ENCODE data around the gene IL27RA.

The IL27RA gene

GRCh38 chr19:14085309-14085995 is 53.9 kb downstream of the IL27RA start, which contains the start of gene C19orf67:
C19orf67 (minus strand) TSS chr19:14085783; CDS start chr19:14085627, 156 bp downstream.
- TF ChIP-seq CTCF (IDR thresholded peaks at IDR 0.05; ENCODE audit: insufficient read depth, low read depth, low read length, missing control alignments) = no peak
- no peak for DNase-seq (ENCODE audit: low read depth)
- no peak within 1 kb of the TSS for H3K4me3 ChIP-seq (ENCODE audit: low read depth, low read length)

GRCh38 chr19:14086098-14086497 is 54.5 kb downstream of the IL27RA start:
- no peak for TF ChIP-seq CTCF (IDR thresholded peaks at IDR 0.05; ENCODE audit: insufficient read depth, low read depth, low read length, missing control alignments)
- DNase-seq (ENCODE audit: low read depth) = no peak
- H3K4me3 ChIP-seq (ENCODE audit: low read depth, low read length) = no peak overlapping the region

DNA sequence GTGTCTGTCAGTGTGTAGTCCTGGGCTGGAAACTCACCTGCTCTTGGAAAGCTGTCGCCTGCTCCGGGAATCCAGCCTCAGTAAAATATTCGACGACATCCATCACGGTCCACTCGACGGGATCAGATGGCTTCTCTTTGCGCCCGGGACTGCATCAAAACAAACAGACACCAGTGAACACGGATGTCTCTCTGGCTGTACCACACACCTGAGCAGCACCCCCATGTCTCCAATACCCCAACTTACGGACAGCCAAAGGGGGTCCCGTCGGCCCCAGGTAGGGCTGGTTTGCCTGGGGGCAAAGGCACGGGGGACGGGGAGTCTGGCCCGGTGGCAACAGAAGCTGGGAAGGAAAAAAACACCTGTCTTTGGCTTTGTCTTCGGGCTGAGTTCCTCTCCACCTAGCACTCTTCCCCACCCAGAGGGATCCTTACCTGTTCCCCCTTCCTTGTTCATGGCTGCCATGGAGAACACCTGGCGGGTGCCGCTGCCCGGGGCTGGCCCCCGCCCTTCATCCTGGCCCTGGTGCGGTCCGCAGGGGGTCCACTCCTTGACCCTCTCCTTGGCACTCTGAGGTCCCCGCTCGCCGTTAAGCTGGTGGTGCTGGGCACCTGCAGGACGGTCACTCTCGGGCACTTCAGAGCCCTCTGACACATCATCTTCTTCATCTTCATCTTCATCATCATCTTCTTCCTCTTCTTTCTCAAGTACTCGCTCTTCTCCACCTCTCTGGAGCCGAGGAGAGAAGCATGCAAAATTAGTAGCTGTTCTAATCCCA is 57.3 kb downstream of the IL27RA start:
- no peak for TF ChIP-seq CTCF (IDR thresholded peaks at IDR 0.05; ENCODE audit: insufficient read depth, low read depth, low read length, missing control alignments)
- peak overlapping the region; percentile 50 for H3K4me3 ChIP-seq (ENCODE audit: low read depth, low read length)
- DNase-seq (ENCODE audit: low read depth) = no peak

DNA sequence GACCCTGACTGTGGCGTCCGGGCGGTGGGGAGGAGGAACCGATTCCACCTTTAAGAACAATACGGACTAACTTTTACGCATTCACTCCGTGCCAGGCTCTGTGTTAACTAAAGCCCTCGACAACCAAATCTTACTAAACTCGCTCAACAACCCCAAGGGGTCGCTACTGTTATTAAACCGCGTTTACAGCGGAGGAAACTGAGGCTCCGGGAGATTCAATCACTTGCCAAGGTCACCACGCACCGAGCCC is 57.8 kb downstream of the IL27RA start:
- H3K4me3 ChIP-seq (ENCODE audit: low read depth, low read length) = peak overlapping the region; percentile 50
- no peak for TF ChIP-seq CTCF (IDR thresholded peaks at IDR 0.05; ENCODE audit: insufficient read depth, low read depth, low read length, missing control alignments)
- peak; percentile 51 for DNase-seq (ENCODE audit: low read depth)

DNA sequence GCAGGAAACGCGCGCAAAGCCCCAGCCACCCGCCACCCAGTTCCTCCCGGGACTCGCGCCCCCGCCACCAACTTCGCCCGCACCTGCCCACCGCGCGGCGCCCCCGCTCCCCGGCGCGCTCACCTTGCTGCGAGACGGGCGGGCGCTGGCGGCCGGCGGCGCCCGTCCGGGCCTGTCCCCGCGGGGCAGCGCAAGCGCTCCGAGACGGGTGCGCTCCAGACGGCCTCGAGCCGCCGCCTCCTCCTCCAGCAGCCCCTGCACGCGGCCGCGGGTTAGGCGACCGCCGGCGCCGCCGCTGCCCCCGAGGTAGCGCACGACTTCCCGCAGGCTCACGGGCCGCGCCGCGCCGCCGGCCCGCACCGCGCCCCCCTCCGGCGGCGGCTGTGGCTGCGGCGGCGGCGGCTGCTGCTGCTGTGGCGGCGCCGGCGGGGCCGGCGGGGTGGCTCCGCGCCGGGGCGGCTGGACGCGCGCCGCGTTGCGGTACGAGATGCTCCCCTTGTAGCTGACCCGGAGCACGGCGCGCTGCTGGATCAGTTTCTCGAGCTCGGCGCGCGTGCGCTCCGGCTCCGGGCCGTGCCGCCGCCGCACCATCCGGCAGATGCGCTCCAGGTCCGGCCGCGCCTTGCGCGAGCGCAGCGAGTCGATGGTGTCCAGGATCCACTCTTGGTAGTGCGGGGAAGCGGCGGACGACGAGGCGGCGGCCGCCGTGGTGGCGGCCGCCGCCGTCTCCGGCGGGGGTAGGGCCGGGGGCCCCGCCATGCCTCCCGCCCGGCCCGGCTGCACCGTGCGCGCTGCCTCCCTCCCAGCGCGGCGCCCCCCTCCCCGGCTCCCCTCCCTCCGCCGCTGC is 58.3 kb downstream of the IL27RA start:
- peak; percentile 83 for DNase-seq (ENCODE audit: low read depth)
- peak overlapping the region; percentile 64 for H3K4me3 ChIP-seq (ENCODE audit: low read depth, low read length)
- TF ChIP-seq CTCF (IDR thresholded peaks at IDR 0.05; ENCODE audit: insufficient read depth, low read depth, low read length, missing control alignments) = peak; percentile 4

DNA sequence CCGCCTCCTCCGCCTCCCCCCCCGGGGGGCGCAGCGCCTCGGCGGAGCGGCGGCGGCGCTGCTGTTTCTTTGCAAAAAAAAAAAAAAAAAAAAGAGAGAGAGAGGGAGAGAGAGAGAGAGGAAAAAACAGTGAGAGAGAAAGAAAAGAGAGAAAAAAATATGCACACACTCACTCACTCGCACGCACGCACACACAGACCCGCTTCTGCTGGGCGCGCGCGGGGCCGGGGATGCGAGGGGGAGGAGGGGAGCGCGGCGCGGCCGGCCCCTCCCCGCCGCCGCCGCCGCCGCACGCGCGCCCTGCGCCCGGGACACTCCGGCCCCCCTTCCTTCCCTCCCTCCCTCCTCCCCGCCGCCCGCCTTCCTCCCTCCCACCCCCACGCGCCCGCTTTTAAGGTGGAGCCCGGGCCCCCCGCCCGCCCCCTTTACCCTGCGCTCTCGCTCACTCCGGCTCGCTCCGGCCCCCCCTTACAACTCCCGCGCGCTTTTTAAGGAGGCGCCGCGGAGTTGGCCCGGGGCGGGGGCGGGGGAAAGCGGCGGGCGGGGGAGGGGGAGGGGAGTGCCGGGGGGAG is 59.0 kb downstream of the IL27RA start, which contains the start of gene SAMD1:
SAMD1 (minus strand) TSS at position 243 of the 572 bp plus-strand sequence.
- no peak for TF ChIP-seq CTCF (IDR thresholded peaks at IDR 0.05; ENCODE audit: insufficient read depth, low read depth, low read length, missing control alignments)
- H3K4me3 ChIP-seq (ENCODE audit: low read depth, low read length) = peak within 1 kb of the TSS; percentile 99
- peak; percentile 95 for DNase-seq (ENCODE audit: low read depth)

Measured in GM12865 (cell line).